GM21737 (cell line): ENCODE measurements around the gene TPRKB.
"Not testable (repeated sequence)": the region's sequence is repeated elsewhere in the genome, so short reads cannot be mapped to it uniquely, and the experiment has no call there.

ENCODE experiments used
- ATAC-seq: cut with Tn5 transposase; IDR thresholded peaks from one replicate; pipeline ENCODE4 v1.9.1; 2021; ENCODE audit warnings: mild to moderate bottlenecking, moderate library complexity; ENCODE audit not compliant: unreplicated experiment

Gene TPRKB

DNA sequence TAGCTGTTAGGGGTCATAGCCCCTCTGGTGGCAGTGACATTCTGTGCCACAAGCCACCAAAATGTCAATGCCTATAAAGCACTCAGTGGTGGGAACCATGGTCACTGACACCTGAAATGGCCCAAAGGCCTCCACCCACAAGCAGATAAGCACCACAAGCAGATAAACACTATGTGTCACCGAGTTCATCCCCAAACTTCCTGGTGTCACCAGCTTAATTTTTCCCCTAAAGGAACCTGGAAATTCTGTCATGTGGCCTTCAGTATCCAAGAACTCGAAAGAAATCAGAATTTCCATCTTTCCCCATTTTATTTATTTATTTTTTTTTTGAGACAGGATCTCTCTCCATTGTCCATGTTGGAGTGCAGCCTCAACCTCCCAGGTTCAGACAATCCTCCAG lies 3.6 kb upstream of the TPRKB start:
- ATAC-seq = no peak

GRCh38 chr2:73739101-73739500 lies 2.0 kb upstream of the TPRKB start:
- no peak for ATAC-seq

DNA sequence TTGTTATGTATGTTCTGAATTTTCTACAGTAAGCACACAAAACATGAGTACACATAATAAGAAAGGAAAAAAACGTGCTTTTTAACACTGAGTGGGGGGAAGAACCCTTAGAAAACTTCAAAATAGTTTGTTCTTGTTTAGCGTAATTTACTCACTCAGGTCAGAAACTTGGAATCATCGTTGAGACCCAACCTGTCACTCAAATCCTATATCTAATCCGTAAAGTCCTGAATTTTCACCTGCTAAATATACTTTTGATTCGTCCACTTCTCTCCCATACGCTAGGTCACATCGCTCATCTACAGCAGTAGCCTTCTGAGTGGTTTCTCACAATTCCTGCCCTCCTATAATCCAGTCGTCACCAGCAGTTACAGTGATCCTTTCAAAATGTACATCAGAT lies 767 bp downstream of the TPRKB start:
- ATAC-seq = no peak

GRCh38 chr2:73730810-73731209 lies 6.3 kb downstream of the TPRKB start:
- no peak for ATAC-seq

DNA sequence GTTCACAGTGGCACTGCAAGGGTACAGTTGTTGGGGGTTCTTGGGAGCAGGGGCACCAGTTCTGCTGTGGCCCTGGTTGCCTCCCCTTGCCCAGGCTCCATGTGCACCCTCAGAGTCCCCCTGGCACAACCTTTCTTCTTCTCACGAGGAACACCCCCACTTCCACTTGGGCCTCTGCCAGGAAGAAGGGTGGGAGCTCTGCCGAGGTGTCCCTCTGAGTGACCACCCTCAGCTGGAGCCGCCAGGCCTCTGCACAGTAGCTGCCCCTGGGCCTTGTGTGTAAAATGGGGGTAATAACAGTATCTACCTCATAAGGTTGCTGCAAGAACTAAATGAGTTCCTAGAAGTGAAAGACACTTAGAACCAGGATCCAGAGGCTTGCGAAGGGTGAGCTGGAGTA lies 8.4 kb downstream of the TPRKB start:
- ATAC-seq = no peak

GRCh38 chr2:73728043-73728442 lies 9.1 kb downstream of the TPRKB start:
- no peak for ATAC-seq

GRCh38 chr2:73726657-73727056 lies 10.5 kb downstream of the TPRKB start:
- not testable (repeated sequence) for ATAC-seq

- no peak for ATAC-seq
Observed at GRCh38 chr2:73718851-73719621, 18.1 kb downstream of the TPRKB start.

- ATAC-seq = no peak
Observed at GRCh38 chr2:73718421-73718820, 18.7 kb downstream of the TPRKB start.

- ATAC-seq = not testable (repeated sequence)
Observed at GRCh38 chr2:73717695-73718094, 19.4 kb downstream of the TPRKB start.

DNA sequence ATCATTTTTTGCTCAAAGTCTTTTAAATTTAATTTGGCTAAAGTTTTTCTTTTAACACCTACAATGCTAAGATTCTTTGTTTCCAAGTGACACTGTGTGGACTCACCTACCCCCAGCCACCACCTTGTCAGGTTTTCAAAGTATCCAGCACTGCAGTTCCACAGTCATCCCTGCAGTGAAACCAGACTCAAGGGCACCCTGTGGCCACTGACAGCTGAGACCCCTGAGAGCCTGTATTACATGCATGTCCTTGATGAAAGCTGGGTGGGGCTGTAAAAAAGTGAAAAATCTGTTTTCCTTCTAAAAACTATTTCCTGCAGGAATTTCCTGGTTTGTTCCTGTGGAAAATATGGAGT lies 19.9 kb downstream of the TPRKB start:
- ATAC-seq = no peak

GRCh38 chr2:73716543-73717250 lies 20.4 kb downstream of the TPRKB start:
- ATAC-seq = no peak

- no peak for ATAC-seq
Observed at GRCh38 chr2:73714091-73714490, 23.1 kb downstream of the TPRKB start.

DNA sequence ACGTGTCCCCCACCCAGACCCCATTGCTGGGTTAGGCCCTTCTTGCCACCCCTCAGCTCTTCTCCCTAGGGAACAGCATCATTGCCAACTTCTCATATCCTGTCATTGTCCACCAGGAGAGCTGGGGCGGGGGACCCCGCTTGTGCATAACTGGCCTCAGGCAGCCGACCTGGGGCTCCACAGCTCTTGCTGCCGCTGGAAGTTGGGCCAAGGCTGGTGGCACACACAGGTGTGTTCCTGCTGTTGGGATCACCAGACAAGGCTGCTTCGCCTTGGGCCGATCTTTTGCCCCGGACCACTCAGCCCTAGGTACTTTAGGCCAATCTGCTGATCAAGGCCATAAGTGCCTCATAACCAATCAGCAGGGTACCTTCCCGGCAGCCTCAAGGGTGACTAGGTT lies 28.6 kb downstream of the TPRKB start:
- no peak for ATAC-seq

- ATAC-seq = no peak
Observed at GRCh38 chr2:73707636-73708035, 29.5 kb downstream of the TPRKB start.

- ATAC-seq = no peak
Observed at GRCh38 chr2:73707058-73707457, 30.1 kb downstream of the TPRKB start.

- no peak for ATAC-seq
Observed at GRCh38 chr2:73705091-73705490, 32.1 kb downstream of the TPRKB start.

DNA sequence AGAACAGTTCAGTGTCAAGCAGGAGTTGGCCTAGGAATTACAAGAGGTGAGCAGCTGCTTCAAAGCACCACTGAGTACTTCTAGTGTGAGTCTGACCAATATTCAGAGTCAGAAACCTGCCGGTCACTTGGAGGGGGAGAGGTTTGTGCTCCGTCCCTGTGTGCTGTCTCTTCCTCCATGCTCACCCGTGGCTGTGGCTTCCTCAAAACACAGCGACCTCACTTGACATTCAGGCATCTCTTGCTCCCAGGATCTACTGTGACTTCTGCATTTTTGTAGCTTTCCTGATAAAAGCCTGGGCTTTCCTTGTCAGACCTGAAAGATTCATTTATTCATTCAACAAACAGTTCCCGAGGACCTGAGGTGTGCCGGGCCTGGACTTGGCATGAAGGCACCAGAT lies 32.9 kb downstream of the TPRKB start:
- no peak for ATAC-seq

DNA sequence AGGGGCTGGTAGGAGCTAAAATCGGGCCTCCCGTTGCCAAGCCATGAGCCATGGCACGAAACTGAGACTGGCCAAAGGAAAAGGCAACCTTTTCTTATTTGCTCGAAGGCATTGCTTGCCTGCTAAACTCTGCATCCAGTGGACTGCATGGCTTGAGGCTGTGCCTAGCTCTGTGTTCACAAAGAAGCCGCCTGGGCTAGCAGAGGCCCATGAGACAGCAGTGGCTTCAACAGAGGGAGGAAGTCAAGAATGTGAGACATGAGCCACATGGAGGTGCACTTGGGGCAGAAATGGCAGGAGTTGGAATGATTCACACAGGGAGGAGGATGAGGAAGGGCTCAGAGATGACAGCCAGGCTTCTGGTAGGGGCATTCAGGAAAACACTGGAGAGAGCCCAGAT lies 33.5 kb downstream of the TPRKB start:
- no peak for ATAC-seq

DNA sequence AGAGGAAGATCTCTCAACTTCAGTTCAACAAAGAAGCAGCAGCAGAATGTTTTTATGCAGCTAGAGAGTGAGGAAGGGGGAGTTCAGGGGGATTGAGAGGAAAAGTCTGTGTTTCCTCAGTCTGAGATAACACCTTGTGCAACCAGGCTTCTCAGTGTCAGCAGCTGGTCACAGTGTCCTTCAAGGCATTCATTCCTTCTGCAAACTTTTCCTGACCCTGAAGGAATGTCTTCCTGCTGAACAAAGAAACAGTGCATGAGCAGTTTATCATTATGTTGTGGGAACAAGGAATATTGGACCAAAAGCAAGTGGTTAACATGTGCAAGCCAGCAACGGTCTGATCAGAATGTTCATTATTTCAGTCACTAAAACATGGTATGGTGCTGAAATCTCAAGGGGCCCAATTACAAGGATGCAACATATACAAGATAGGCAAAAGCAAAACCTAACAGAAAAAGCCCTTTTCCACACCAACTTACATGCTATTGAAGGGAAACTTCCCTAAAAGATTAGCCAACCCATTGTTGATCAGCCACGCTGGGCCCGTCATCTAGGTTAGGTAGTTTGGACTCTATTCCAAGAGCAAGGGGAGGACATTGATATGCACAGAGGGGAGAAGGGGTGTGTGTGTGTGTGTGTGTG lies 34.2 kb downstream of the TPRKB start:
- ATAC-seq = not testable (repeated sequence)

DNA sequence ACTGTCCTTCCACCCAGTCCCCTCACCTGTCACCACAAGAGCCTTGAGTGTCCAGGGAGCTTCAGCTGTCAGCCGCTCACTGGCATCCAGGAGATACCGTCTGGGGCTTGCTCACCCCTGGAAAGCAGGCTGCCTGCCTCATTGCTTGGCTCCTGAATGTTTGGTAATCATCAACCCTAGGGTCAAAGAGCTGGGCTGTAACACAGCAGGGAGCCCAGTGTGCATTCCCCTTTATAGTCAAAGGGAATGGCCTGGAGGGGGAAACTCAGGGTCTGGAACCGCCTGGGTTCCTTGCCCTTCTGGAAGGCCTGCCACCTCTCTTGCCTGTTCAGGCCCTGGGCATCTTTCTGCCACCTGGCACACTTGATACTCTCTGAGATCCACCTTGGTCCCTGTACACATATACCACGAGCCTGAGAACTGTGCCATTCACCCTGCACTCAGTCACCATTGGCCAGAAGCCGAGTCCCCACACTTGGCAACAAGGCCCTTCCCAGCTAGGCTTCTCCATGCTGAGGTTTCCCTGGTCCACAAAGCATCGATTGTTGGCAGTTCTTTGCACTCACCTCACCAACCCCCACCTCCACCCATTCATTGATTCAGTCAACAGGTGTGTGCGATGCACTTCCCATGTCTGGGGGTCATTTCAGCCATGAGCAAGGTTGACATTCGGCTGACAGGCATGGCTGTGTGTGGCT lies 35.0 kb downstream of the TPRKB start:
- no peak for ATAC-seq

DNA sequence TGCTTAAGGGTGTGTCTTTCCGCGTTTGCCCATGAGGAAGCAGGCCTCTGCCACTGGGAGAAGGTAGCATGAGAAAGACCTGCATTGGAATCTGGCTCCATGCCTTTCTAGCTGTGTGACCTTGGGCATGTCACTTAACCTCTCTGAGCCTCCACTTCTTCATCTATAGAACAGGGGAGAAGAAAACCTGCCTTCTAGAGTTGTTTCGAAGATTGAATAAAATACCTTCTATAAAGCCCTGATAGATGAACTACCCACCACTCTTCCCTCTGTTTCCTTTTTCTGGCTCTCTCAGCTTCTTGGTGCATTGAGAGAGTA lies 35.7 kb downstream of the TPRKB start:
- ATAC-seq = not testable (repeated sequence)
